Neural cell (in vitro differentiated cells): ENCODE data around the gene COL17A1.

ENCODE experiments used
- EP300 ChIP-seq: fragments of 450-650 bp; conservative IDR thresholded peaks from 2 replicates; pipeline ENCODE4 v1.6.1; 2014; ENCODE audit warnings: antibody characterized with exemption, mild to moderate bottlenecking, moderate library complexity; ENCODE audit not compliant: poor library complexity, severe bottlenecking
- EZH2 ChIP-seq: fragments of 200-600, 300-800 bp; shearing (Covaris generic), sonication (generic); IDR thresholded peaks from 2 replicates; pipeline ENCODE4 v1.6.1; 2014; ENCODE audit warnings: antibody characterized with exemption, low read length, borderline replicate concordance, mild to moderate bottlenecking; ENCODE audit not compliant: insufficient read depth, poor library complexity, severe bottlenecking
- MXI1 ChIP-seq: fragments of 450-650 bp; conservative IDR thresholded peaks from 2 replicates; pipeline ENCODE4 v1.6.1; 2014; ENCODE audit warnings: antibody characterized with exemption, mild to moderate bottlenecking; ENCODE audit not compliant: poor library complexity, severe bottlenecking
- POLR2AphosphoS5 ChIP-seq: IDR thresholded peaks from 2 replicates; pipeline ENCODE4 v1.6.1; 2012
- RAD21 ChIP-seq: fragments of 450-650 bp; conservative IDR thresholded peaks from 2 replicates; pipeline ENCODE4 v1.6.1; 2014; ENCODE audit warnings: antibody characterized with exemption, mild to moderate bottlenecking, moderate library complexity
- SMC3 ChIP-seq: fragments of 450-650 bp; conservative IDR thresholded peaks from 2 replicates; pipeline ENCODE4 v1.6.1; 2014; ENCODE audit warnings: antibody characterized with exemption, mild to moderate bottlenecking, moderate library complexity; ENCODE audit not compliant: poor library complexity
- TAF1 ChIP-seq: IDR thresholded peaks from 2 replicates; pipeline ENCODE4 v1.6.1; 2012; ENCODE audit warnings: low read depth
- TF ChIP-seq, protein P1 (sequence below): fragments of 450-650 bp; IDR thresholded peaks from 2 replicates; pipeline ENCODE4 v1.5.1; 2014; ENCODE audit warnings: antibody characterized with exemption, mild to moderate bottlenecking, moderate library complexity; ENCODE audit not compliant: poor library complexity, severe bottlenecking
- TF ChIP-seq, protein P2 (sequence below): IDR thresholded peaks from 2 replicates; pipeline ENCODE4 v1.6.1; 2012; ENCODE audit warnings: borderline replicate concordance

DNA sequence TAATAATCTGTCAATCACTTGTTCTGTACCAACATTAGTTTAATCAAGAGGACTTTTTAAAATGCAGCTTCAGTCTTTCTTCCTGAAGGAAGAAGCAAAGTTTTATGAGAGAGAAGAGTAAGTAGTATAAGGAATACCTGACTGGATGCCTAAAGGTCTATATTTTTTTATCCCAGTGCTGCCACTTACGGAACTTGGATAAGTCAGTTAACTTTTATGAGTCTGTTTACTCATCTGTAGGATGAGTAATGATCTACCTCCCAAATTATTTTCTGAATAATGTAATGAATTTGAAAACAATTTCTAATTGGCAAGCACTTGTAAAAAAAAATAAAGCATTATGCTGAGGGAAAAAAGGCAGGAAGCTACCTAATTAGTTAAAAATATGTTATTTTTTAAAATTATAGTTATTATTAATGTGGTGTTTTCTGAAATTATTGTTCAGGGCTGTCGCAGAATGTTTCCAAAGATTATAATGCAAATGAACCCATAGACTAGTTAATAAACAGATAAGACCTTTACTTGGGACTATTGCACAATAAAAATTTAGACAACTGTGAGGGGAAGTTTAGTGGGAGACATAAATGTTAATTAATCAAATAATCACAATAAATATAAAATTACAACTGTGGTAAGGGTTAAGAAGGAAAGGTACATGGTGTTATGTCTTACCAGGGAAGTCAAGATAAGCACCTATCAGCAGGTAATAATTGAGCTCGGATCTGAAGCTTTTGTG lies 94.1 kb downstream of the COL17A1 start:
- TF ChIP-seq, protein P1, sequence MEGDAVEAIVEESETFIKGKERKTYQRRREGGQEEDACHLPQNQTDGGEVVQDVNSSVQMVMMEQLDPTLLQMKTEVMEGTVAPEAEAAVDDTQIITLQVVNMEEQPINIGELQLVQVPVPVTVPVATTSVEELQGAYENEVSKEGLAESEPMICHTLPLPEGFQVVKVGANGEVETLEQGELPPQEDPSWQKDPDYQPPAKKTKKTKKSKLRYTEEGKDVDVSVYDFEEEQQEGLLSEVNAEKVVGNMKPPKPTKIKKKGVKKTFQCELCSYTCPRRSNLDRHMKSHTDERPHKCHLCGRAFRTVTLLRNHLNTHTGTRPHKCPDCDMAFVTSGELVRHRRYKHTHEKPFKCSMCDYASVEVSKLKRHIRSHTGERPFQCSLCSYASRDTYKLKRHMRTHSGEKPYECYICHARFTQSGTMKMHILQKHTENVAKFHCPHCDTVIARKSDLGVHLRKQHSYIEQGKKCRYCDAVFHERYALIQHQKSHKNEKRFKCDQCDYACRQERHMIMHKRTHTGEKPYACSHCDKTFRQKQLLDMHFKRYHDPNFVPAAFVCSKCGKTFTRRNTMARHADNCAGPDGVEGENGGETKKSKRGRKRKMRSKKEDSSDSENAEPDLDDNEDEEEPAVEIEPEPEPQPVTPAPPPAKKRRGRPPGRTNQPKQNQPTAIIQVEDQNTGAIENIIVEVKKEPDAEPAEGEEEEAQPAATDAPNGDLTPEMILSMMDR, result no peak
- TF ChIP-seq SMC3 (no peak), RAD21 (no peak), TAF1 (no peak), POLR2AphosphoS5 (no peak), MXI1 (no peak), EZH2 (no peak), EP300 (no peak)
- TF ChIP-seq, protein P2, sequence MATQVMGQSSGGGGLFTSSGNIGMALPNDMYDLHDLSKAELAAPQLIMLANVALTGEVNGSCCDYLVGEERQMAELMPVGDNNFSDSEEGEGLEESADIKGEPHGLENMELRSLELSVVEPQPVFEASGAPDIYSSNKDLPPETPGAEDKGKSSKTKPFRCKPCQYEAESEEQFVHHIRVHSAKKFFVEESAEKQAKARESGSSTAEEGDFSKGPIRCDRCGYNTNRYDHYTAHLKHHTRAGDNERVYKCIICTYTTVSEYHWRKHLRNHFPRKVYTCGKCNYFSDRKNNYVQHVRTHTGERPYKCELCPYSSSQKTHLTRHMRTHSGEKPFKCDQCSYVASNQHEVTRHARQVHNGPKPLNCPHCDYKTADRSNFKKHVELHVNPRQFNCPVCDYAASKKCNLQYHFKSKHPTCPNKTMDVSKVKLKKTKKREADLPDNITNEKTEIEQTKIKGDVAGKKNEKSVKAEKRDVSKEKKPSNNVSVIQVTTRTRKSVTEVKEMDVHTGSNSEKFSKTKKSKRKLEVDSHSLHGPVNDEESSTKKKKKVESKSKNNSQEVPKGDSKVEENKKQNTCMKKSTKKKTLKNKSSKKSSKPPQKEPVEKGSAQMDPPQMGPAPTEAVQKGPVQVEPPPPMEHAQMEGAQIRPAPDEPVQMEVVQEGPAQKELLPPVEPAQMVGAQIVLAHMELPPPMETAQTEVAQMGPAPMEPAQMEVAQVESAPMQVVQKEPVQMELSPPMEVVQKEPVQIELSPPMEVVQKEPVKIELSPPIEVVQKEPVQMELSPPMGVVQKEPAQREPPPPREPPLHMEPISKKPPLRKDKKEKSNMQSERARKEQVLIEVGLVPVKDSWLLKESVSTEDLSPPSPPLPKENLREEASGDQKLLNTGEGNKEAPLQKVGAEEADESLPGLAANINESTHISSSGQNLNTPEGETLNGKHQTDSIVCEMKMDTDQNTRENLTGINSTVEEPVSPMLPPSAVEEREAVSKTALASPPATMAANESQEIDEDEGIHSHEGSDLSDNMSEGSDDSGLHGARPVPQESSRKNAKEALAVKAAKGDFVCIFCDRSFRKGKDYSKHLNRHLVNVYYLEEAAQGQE, result no peak
